Activated CD8-positive, alpha-beta memory T cell treated with anti-CD3 and anti-CD28 coated beads for 48 hours (primary cell): Measurements from ENCODE around the gene FADS2.
A peak's percentile ranks its signal among the peaks of the same experiment; 100 is the strongest.

Source experiments
- DNase-seq, 3 experiments: peaks; one replicate each; pipeline ENCODE4 v3.0.0-alpha.2; 2020; ENCODE audit warnings: low read depth in 2 of 3, low spot score in 2 of 3

The FADS2 gene

DNA sequence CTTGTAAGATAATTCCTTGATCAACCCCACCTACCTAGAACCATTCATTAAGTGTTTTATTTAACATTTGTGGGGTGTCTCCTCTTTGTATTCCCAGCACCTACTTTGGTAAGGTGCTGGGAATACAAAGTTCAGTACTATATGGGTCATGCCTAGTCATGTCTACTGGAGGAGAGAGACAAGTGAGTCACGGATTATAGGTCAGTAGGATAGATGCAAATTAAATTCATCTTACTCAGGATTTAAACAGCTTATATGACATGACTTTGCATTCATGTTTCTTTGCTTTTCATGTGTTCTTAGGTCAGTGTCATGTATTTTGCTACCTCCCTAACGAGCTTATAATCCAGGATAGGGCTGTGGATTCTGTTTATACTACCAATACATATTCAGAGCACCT is 7.9 kb upstream of the FADS2 start:
- DNase-seq: no peak

DNA sequence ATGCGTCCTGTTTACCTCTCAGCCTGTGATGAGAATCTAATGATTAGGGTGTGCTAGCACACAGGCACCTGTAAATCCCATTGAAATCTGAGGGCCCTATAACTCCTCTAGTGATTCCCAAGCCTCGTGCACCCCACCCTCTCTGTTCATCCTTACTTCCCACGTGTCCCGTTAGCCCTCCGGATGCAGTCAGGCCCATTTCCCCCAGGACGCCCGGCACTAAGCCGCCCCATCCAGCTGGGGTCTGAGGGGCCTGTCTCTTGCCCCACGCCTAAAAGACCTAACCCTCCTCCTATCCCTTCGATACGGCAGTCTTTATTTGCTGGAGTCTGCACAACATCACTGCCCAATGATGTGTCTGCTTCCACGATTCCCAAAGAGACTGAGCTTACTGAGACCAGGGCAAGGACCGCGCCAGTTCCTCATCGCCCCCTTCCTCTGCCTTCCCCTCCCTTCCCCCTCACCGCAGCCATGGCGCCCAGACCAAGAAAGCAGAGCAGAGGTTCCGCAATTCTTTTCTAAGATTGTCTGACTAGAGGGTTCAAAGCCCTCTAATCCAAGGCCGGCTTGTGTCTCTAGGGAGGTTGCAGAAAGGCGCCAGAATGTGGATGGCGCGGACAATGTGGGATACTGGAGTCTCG is 1.1 kb upstream of the FADS2 start:
- no peak for DNase-seq

DNA sequence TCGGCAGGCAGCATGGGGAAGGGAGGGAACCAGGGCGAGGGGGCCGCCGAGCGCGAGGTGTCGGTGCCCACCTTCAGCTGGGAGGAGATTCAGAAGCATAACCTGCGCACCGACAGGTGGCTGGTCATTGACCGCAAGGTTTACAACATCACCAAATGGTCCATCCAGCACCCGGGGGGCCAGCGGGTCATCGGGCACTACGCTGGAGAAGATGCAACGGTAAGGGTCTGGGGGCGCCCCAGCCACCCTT is 204 bp downstream of the FADS2 start:
- no peak for DNase-seq

DNA sequence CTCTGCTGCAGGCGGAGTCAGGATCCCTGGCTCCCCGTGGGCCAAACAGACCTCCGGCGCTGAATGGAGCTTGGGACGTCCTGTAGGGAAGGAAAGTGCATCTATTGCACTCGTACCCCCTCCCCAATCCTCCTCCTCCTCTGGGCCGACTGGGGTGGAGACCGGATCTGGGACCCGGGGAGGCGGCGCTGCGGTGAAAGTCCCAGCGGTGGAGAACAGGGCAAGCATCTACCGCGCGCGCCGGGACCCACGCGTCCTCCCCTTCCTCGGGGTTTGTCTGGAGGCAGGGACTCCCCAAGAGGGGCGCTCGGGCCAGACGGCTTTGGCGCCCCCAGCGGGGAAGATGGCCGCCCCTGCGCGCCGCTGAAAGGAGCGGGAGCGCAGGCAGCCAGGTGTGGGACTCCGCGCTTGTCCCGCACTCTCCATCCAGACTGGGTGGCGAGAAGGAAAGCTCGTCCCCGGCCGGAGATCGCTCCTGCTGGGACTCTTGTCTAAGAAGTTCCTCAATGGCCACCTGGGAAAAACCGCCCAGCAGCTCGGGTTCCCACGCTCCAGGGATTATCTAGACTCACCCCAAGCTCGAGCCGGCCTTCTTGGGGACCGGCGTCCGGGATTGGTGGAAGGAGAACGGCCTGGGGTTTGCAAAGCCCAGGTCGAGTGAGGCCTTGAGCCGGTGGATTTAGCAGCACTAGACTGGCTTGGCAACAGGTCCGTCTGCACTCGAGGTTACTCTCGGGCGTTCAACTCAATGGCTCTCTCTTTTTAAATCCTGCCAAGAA is 718 bp downstream of the FADS2 start:
- peak in 1 of 3 experiments; percentile 18 for DNase-seq

DNA sequence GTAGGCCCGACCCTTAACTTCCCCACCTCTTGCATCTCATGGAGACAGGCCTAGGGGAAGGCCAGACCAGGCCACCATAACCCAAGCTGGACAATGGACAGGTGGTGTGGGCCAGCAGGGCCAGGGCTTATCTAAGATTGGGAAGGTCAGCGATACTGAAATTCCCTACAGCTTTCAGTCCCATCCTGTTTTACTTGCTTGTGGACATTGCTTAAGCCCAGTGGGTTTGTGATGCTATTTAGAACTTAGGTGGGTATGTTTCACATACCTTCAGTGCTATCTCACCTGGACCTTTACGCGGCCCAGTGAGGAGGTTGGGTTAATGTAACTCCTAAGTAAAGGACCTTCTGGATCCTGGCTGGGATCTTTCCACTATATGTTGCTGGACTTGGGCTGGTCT is 1.7 kb downstream of the FADS2 start:
- no peak for DNase-seq

DNA sequence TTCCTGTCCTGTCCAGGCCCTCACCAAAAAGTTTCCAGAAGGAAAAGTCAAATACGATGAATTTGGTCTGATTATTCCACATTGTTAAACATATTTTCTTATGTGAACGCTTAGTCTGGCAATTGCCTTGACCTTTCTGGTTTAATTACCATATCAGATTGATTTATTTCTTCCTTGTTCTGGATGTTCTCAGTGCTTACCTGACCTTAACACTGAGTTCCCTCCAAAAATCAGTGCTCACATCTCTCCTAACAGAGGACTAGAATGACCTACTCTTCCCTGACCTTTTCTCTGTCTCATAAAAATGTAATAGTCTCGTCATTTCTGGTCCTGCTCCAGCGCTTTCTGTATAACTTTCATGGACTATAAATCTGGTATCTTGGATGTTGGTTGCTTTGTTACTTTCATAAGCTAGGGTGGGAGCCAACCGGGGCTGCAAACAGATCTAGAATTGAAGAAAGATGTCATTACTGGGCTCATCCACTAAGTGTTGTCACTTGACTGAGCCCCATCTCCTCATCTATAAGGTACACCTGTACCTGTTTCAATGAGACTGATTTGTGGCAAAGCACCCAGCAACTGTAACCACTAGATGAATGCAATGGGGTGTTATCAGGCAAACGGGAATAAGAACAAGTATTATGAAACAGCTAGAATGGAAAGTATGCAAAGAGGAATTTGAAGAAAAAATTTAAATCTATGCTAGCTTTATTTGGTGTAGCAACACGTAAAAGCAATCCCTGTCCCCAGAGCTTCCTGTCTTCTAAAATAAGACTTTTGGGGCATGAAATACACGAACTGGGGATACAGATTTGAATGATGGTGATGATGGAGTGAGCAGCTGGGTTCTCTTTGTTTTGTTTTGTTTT is 2.4 kb downstream of the FADS2 start:
- DNase-seq: no peak

DNA sequence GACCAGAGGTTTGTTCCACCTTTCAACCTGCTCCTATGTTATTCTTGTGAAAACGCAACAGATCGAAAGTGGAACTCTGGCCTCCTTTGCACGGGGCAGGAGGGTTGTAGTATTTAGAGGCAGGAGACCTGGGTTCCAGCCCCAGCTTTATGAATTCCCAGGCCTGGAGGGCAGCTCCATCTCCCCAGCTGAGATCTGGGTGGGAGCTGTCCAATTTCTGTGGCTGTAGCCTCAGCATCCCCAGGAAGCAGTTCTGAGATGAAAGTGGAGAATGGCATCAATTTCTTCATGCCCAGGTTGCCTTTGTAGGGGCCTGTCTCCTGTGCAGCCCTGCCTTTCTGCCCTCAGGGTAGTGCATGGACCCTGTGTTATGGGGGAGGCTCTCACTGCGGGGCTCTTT is 4.1 kb downstream of the FADS2 start:
- no peak for DNase-seq

DNA sequence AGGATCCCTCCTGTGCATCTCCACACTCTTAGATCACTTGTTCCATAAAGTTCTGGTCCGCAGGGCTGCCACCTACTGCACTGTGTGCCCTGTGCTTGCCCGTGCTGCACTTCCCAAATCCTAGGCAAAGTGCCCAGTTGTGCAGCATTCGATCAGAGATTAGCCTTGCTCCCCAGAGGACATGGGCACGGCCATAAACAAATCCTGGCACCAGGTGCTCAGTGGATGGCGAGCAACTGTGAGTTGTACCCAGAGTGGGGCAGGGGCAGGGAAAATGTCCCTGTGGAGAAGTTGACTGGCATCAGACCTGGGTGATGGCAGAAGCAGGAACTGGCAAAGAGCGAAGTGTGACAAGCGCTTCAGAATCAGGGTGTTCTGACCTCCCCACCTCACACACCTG is 4.7 kb downstream of the FADS2 start:
- no peak for DNase-seq

DNA sequence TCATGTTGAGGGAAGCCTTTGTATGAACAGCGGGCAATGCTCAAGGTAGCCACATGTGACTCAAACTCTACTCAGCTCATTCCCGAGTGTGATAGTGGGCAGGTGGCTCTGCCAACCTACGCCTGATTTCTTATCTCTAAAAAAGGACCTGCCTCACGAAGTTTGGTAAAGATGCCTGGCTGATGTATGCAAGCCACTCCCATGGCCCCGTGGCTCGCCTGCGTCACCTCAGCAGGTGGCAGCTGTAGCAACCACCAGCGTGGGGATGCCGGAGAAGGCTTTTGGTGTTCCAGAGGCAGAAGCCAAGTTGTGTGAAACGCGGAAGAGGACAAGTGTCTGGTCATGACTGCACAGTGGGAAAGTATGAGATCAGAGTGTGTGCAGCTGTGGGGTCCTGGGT is 5.4 kb downstream of the FADS2 start:
- DNase-seq: no peak

DNA sequence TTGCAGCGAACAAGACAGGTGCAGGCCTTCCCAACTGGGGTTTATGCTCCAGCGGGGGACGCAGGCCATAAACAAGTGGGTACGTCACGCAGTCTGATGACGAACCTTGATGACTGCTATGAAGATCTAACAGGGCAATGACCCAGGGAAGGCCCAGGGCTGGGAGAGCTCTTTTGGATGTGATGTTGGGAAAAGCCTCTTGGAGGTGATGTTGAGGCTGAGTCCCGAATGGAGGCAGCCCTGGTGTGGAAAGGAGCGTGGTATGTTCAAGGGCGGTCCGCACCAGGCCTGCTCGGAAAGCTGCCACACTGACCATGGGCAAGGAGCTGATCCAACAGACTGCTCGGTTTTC is 5.8 kb downstream of the FADS2 start:
- no peak for DNase-seq

DNA sequence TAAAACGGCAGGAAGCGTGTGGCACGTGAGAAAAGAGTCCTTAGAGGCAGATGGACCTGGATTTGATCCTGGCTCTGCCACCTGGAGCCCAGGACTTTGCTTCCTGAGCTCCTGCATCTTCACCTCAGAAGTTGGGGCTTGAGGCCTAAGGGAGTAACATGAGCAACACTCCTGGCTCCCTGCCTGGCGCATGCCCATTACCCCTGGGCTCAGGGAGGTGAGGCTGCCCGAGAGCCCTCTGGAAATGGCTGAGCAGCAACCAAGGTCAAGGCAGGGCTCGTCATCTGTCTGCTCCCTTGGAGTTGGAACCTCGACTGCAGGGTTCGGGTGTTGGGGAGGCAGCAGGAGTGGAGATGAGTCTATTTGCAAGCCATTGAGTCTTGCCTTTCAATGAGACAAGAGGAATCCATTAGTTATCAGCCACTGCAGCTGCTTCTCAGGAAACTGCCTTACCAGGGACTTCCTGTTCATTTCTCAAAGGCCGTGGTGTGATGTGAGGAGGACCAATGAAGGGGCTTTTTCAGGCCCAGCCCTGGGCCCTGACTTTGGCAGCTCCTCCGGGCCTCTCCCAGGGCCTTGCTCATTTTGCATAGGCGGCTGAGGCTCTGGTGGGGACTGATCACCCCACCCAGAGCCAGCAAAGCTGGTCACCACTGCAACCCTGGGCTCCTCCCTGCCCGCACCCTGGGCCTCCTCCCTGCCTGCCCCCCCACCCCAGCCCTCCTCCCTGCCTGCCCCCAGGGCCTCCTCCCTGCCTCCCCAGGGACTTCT is 6.4 kb downstream of the FADS2 start:
- DNase-seq: peak in 2 of 3 experiments; percentile 11 to 40

DNA sequence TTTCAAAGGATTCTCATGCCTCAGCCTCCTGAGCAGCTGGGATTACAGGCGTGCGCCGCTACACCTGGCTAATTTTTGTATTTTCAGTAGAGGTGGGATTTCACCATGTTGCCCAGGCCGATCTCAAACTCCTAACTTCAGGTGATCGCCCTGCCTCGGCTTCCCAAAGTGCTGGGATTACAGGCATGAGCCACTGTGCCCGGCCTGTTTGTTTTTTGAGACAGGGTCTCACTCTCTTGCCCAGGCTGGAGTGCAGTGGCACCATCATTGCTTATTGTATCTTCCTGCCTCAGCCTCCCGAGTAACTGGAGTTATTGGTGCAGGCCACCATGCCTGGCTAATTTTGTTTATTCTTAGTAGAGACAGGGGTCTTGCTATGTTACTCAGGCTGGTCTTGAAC is 8.1 kb downstream of the FADS2 start:
- DNase-seq: no peak

DNA sequence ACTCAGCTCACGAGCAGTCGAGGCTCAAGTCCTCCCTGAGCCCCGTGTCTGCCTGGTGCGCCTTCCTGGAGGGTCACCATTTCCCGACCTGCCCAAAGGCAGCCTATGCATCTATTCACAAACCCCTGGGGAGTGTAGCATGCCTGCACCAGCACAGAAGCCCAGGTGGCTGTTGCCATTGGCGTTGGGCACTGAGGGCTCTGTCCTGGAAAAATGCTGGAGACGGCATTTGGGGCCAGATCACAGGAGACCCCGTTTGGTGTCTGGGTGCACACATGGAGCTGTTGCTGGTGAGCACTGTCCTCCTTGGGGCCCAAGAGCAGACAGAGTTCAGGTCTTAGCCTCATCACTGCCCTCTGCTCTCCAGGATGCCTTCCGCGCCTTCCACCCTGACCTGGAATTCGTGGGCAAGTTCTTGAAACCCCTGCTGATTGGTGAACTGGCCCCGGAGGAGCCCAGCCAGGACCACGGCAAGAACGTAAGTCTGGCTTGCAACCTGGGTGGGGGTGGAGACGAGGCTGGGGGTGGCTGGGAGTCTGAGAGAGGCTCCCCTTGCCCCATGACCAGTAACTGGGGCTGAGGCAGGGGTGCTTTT is 9.4 kb downstream of the FADS2 start:
- no peak for DNase-seq

DNA sequence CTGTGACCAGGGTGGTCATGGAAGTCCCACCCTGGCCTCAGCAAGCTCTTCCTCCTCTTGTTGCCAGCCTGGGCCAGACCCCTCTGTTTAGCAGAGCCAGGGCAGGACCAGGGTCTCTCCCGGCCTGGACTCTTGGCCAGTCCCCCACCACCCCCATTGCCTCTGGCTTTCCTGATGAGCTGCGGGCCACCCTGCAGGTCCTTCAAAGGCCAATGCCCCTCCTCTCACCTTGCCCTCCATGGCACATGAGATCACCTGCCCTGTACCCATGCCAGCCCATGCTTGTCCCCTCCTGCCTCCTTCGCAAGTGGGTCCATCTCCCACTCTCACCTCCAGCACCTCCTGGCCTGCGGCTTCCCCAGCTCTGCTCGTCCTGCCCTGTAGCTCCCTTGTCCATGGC is 10.4 kb downstream of the FADS2 start:
- DNase-seq: no peak

DNA sequence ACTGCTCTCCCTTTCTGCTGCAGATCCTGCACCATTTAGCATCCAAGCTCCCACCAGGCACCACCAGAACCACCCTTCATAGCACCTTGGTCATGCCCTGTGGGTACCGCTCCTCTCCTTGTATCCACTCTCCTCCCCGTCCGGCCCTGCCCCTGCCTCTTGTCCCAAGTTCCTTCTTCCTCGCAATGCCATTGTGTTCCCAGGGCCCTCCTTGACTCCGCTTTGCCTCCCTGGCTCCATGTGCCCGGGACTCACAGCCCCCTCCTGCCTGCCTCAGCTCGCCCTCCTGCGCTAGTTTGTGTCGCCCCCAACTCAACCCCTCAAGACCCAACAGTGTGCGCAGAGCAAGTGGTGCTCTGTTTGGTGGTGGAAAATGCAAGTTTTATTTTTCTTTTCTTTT is 10.8 kb downstream of the FADS2 start:
- DNase-seq: no peak

DNA sequence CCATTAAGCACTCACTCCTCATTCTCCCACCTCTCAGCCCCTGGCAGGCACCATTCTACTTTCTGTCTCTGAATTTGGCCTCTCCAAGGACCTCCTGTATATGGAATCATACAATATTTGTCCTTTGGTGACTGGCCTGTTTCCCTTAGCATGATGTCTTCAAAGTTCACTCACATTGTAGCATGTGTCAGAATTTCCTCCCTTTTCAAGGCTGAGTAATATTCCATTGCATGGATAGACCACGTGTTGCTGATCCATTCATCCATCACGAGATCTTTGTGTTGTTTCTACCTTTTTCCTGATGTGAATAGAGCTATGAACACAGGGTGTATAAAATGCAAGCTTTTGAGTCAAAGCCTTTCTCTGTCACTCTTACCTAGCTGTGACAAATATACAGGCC is 11.6 kb downstream of the FADS2 start:
- no peak for DNase-seq

DNA sequence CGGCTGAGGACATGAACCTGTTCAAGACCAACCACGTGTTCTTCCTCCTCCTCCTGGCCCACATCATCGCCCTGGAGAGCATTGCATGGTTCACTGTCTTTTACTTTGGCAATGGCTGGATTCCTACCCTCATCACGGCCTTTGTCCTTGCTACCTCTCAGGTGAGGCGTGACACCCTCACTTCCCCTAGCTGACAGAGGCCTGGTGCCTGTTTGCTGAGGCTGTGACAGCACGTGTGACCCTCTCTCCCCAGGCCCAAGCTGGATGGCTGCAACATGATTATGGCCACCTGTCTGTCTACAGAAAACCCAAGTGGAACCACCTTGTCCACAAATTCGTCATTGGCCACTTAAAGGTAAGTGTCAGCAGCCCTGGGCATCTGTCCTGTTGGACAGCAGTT is 12.3 kb downstream of the FADS2 start:
- DNase-seq: no peak

DNA sequence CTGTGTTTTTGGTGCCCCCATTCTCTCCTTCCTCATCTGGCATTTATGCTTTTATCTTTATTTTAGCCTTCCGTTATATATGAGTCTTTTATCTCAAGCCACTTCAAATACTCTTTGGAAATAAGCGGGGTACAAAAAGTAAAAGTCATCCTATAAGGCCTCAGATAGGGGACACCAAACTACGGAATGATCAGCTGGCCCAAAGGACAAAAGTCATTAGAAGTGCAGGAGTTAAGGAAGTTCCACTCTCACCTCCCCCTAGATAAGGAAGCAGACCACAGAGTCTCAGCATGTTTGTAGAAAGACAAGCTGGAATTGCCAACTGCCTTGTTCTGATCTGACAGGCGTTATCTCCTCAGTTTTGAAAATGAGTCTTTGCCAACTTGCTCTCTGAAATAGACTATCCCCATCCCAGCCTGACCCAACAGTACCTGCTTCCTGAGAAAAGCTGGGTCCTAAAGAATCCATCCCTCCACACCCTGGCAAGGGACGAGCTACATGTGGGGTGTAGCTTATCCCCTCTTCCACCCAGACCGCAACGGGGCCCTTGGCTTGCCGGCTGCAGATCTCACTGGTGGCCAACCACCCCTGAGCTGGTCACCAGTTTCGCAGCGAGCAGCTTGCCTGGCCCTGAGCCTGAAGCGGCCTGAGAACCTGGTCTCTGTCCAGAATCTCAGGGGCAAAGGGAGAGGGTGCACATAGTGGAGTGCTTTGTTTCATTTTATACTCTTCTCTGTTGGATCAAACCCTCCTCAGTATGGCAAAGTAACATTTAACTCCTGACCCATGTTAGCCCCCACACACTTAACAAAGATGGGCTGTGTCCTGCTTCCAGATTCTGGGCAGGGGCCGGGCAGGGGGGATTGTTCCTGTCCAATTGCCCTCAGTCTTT is 13.8 kb downstream of the FADS2 start:
- no peak for DNase-seq

DNA sequence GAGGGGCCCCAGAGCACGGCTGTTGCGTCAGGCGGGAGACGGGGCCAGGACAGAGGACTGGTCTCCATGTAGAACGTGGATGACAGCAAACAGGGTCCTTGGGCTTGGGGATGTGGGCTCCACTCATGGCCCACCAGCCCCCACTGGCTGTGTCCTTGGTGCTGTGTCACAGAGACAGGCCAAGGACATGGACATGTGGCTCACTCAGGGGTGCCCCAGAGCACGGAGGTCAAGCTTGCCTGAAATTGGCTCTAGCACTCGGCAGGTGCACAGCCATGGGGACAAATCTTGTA is 14.4 kb downstream of the FADS2 start:
- DNase-seq: no peak

DNA sequence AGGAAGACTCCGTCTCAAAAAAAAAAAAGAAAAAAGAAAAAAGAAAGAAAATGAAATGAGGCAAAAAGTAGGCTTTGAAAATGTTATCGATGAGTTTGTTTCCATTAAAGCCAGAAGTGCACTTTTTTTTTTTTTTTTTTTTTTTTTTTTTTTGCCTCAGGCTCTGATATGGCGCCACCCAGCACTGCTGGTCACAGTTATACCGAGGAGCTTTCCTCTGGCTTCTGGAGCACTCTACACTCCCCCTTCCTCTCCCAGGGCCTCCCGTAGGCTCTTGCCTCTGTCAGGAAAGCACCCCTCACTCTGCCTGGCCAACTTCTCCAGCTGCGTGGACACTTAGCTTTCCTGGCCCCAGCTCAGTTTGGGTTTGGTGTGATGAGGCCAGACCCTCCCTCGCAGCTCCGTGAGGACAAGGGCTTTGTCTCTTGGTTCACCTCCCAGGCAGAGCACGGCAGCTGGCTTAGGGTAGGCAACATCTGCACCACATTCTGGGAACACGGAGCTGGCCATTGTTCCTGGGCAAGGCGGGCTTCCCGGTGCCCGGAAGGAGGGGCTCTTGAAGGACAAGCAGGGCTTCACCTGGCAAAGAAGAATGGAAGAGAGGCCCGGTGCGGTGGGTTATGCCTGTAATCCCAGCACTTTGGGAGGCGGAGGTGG is 16.9 kb downstream of the FADS2 start:
- no peak for DNase-seq
